ENCODE data around the gene MAGI1. TPM values are rescaled to one million over a fixed set of nuclear protein-coding genes. Genes with fewer than 3 reads are reported as not detected.

The MAGI1 gene
- total RNA-seq, 1 donor from 2014 or later: 34.1 TPM

GRCh38 chr3:65658401-65658800 is 380.3 kb downstream of the MAGI1 start:
- DNase-seq: no peak
- no peak for ATAC-seq (ENCODE audit: poor library complexity)
- intact Hi-C loops (cut with DNase I): no loop called here

GRCh38 chr3:65655061-65655460 is 383.7 kb downstream of the MAGI1 start:
- intact Hi-C loops (cut with DNase I): no loop called here
- no peak for ATAC-seq (ENCODE audit: poor library complexity)
- DNase-seq: no peak

- intact Hi-C loops (cut with DNase I): no loop called here
- ATAC-seq (ENCODE audit: poor library complexity) (no peak), DNase-seq (no peak)
These were observed 385.0 kb downstream of the MAGI1 start for GRCh38 chr3:65653731-65654130.

GRCh38 chr3:65650247-65650646 is 388.5 kb downstream of the MAGI1 start:
- DNase-seq: no peak
- intact Hi-C loops (cut with DNase I): no loop called here
- ATAC-seq (ENCODE audit: poor library complexity): no peak

GRCh38 chr3:65647369-65647768 is 391.3 kb downstream of the MAGI1 start:
- no peak for ATAC-seq (ENCODE audit: poor library complexity)
- no peak for DNase-seq
- intact Hi-C loops (cut with DNase I): no loop called here

GRCh38 chr3:65642883-65643282 is 395.8 kb downstream of the MAGI1 start:
- ATAC-seq (ENCODE audit: poor library complexity) (peak; percentile 48), DNase-seq (no peak)
- intact Hi-C loops (cut with DNase I): no loop called here

GRCh38 chr3:65641777-65642176 is 396.9 kb downstream of the MAGI1 start:
- intact Hi-C loops (cut with DNase I): no loop called here
- ATAC-seq (ENCODE audit: poor library complexity): no peak

GRCh38 chr3:65641045-65641444 is 397.7 kb downstream of the MAGI1 start:
- no peak for DNase-seq
- no peak for ATAC-seq (ENCODE audit: poor library complexity)
- intact Hi-C loops (cut with DNase I): no loop called here

More at GRCh38 chr3:65641777-65642176, 396.9 kb downstream of the MAGI1 start:
- no peak for DNase-seq

- DNase-seq (no peak), ATAC-seq (ENCODE audit: poor library complexity) (no peak)
- intact Hi-C loops (cut with DNase I): no loop called here
These were observed 399.3 kb downstream of the MAGI1 start for GRCh38 chr3:65639444-65639843.

- no peak for ATAC-seq (ENCODE audit: poor library complexity)
- intact Hi-C loops (cut with DNase I): no loop called here
- DNase-seq: no peak
These were observed 400.4 kb downstream of the MAGI1 start for GRCh38 chr3:65638301-65638700.

- ATAC-seq (ENCODE audit: poor library complexity): no peak
- DNase-seq: no peak
- intact Hi-C loops (cut with DNase I): no loop called here
These were observed 402.4 kb downstream of the MAGI1 start for GRCh38 chr3:65636326-65636725.

- DNase-seq (no peak), ATAC-seq (ENCODE audit: poor library complexity) (no peak)
- intact Hi-C loops (cut with DNase I): no loop called here
These were observed 403.1 kb downstream of the MAGI1 start for GRCh38 chr3:65635657-65636056.

GRCh38 chr3:65633018-65633638 is 405.6 kb downstream of the MAGI1 start:
- DNase-seq: no peak
- intact Hi-C loops (cut with DNase I): no loop called here
- ATAC-seq (ENCODE audit: poor library complexity): no peak

GRCh38 chr3:65632414-65632813 is 406.3 kb downstream of the MAGI1 start:
- ATAC-seq (ENCODE audit: poor library complexity) (no peak), DNase-seq (no peak)

GRCh38 chr3:65628978-65629377 is 409.7 kb downstream of the MAGI1 start:
- DNase-seq (no peak), ATAC-seq (ENCODE audit: poor library complexity) (no peak)
- intact Hi-C loops (cut with DNase I): no loop called here

More at GRCh38 chr3:65632414-65632813, 406.3 kb downstream of the MAGI1 start:
- intact Hi-C loops (cut with DNase I): no loop called here

- no peak for DNase-seq
- intact Hi-C loops (cut with DNase I): no loop called here
These were observed 411.7 kb downstream of the MAGI1 start for GRCh38 chr3:65627062-65627461.

GRCh38 chr3:65625305-65625704 is 413.4 kb downstream of the MAGI1 start:
- intact Hi-C loops (cut with DNase I): no loop called here
- peak; percentile 61 for ATAC-seq (ENCODE audit: poor library complexity)

More at GRCh38 chr3:65627062-65627461, 411.7 kb downstream of the MAGI1 start:
- ATAC-seq (ENCODE audit: poor library complexity): no peak

GRCh38 chr3:65623362-65623761 is 415.4 kb downstream of the MAGI1 start:
- ATAC-seq (ENCODE audit: poor library complexity): peak; percentile 46

More at GRCh38 chr3:65625305-65625704, 413.4 kb downstream of the MAGI1 start:
- DNase-seq: no peak

GRCh38 chr3:65619888-65620287 is 418.8 kb downstream of the MAGI1 start:
- DNase-seq (no peak), ATAC-seq (ENCODE audit: poor library complexity) (no peak)
- intact Hi-C loops (cut with DNase I): no loop called here

More at GRCh38 chr3:65623362-65623761, 415.4 kb downstream of the MAGI1 start:
- intact Hi-C loops (cut with DNase I): no loop called here
- no peak for DNase-seq

- no peak for ATAC-seq (ENCODE audit: poor library complexity)
- intact Hi-C loops (cut with DNase I): no loop called here
These were observed 419.3 kb downstream of the MAGI1 start for GRCh38 chr3:65619451-65619881.

GRCh38 chr3:65618599-65618998 is 420.1 kb downstream of the MAGI1 start:
- intact Hi-C loops (cut with DNase I): no loop called here
- DNase-seq: no peak
- no peak for ATAC-seq (ENCODE audit: poor library complexity)

More at GRCh38 chr3:65619451-65619881, 419.3 kb downstream of the MAGI1 start:
- no peak for DNase-seq

Data from Right ventricle myocardium superior (tissue), 1 donor.